GM23338 (cell line): Measurements from ENCODE around the gene VSX1.

Experiments used
- EZH2 ChIP-seq: fragments of 200-600 bp; sonication (generic); IDR thresholded peaks from one replicate; pipeline ENCODE4 v1.8.0; 2017; ENCODE audit warnings: antibody characterized with exemption, mild to moderate bottlenecking, low read depth; ENCODE audit not compliant: unreplicated experiment
- EZH2phosphoT487 ChIP-seq: fragments of 200-600 bp; sonication (generic); IDR thresholded peaks from one replicate; pipeline ENCODE4 v1.8.1; 2018; ENCODE audit warnings: antibody characterized with exemption; ENCODE audit not compliant: unreplicated experiment
- POLR2AphosphoS5 ChIP-seq: IDR thresholded peaks from 2 replicates; pipeline ENCODE4 v1.6.1; 2016; ENCODE audit warnings: antibody characterized with exemption, low read depth
- TF ChIP-seq, protein P1 (sequence below), 2 experiments: fragments of 200-600 bp in 1 of 2; sonication (generic) in 1 of 2; conservative IDR thresholded peaks; 2 replicates each; pipeline versions ENCODE4 v1.5.1 to v1.6.1; 2016 to 2017; ENCODE audit warnings: antibody characterized with exemption in 2 of 2, low read depth in 2 of 2, mild to moderate bottlenecking in 2 of 2, moderate library complexity in 1 of 2
- TF ChIP-seq, protein P2 (sequence below): IDR thresholded peaks from one replicate; pipeline ENCODE4 v1.6.1; 2018; ENCODE audit warnings: antibody characterized with exemption; ENCODE audit not compliant: unreplicated experiment

DNA sequence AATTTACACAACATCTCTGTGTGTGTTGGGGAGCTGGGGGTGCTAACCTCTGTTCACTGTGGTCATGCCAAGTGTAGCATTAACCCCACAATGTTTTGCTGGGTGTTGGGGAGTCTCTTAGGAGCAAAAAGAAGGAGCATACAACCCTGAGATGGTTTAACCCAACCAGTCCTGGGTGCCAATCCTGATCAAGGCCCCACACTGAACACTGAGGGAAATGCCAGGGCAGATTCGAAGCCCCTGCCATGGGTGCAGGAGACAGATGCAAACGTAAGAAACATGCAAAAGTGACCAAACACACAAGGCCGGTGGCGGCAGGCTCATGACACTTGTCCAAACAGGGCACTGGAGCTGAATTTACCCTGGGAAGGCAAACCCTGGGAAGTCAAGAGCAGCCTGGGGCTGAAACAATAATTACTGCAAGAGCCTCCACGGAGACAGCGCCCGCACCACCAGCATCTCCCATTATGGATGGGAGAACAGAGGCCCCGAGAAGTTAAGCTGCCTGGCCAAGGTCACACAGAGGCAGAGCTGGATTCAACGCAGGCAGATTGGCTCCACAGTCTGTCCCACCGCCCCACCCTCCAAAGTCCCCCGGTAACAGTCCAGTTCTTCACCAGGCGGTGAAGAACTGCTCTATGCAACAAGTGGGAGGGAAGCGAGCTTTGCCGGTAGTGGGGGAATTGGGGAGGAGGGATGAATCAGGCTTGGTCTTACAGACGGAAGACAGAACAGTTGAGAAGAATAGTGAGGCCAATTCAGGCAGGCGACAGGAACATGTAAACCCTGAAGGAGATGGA lies 32.5 kb downstream of the VSX1 start:
- TF ChIP-seq POLR2AphosphoS5 (no peak), EZH2 (no peak), EZH2phosphoT487 (no peak)
- TF ChIP-seq, protein P1, sequence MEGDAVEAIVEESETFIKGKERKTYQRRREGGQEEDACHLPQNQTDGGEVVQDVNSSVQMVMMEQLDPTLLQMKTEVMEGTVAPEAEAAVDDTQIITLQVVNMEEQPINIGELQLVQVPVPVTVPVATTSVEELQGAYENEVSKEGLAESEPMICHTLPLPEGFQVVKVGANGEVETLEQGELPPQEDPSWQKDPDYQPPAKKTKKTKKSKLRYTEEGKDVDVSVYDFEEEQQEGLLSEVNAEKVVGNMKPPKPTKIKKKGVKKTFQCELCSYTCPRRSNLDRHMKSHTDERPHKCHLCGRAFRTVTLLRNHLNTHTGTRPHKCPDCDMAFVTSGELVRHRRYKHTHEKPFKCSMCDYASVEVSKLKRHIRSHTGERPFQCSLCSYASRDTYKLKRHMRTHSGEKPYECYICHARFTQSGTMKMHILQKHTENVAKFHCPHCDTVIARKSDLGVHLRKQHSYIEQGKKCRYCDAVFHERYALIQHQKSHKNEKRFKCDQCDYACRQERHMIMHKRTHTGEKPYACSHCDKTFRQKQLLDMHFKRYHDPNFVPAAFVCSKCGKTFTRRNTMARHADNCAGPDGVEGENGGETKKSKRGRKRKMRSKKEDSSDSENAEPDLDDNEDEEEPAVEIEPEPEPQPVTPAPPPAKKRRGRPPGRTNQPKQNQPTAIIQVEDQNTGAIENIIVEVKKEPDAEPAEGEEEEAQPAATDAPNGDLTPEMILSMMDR (conservative IDR thresholded peaks at IDR 0.05; ENCODE audit: low read depth in 2 of 2), result no peak
- TF ChIP-seq, protein P2, sequence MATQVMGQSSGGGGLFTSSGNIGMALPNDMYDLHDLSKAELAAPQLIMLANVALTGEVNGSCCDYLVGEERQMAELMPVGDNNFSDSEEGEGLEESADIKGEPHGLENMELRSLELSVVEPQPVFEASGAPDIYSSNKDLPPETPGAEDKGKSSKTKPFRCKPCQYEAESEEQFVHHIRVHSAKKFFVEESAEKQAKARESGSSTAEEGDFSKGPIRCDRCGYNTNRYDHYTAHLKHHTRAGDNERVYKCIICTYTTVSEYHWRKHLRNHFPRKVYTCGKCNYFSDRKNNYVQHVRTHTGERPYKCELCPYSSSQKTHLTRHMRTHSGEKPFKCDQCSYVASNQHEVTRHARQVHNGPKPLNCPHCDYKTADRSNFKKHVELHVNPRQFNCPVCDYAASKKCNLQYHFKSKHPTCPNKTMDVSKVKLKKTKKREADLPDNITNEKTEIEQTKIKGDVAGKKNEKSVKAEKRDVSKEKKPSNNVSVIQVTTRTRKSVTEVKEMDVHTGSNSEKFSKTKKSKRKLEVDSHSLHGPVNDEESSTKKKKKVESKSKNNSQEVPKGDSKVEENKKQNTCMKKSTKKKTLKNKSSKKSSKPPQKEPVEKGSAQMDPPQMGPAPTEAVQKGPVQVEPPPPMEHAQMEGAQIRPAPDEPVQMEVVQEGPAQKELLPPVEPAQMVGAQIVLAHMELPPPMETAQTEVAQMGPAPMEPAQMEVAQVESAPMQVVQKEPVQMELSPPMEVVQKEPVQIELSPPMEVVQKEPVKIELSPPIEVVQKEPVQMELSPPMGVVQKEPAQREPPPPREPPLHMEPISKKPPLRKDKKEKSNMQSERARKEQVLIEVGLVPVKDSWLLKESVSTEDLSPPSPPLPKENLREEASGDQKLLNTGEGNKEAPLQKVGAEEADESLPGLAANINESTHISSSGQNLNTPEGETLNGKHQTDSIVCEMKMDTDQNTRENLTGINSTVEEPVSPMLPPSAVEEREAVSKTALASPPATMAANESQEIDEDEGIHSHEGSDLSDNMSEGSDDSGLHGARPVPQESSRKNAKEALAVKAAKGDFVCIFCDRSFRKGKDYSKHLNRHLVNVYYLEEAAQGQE, result no peak
